DOHH2 (cell line): ENCODE measurements around the gene PTGDS.

ENCODE experiments used
- CTCF ChIP-seq: fragments of 200-600 bp; sonication (generic); IDR thresholded peaks from one replicate; pipeline ENCODE4 v1.5.1; 2014; ENCODE audit warnings: antibody characterized with exemption, mild to moderate bottlenecking, low read depth, low read length; ENCODE audit not compliant: poor library complexity, severe bottlenecking
- EZH2phosphoT487 ChIP-seq: fragments of 200-600 bp; sonication (generic); IDR thresholded peaks from 2 replicates; pipeline ENCODE4 v1.6.1; 2017; ENCODE audit warnings: borderline replicate concordance, mild to moderate bottlenecking, antibody characterized with exemption, low read length, moderate library complexity, mixed read lengths

GRCh38 chr9:136960212-136960937, 16.9 kb upstream of the PTGDS start:
- TF ChIP-seq CTCF = no peak
- TF ChIP-seq EZH2phosphoT487 = no peak
